Glomerular visceral epithelial cell (primary cell): ENCODE data around the gene ZNF177.

Experiments used
- DNase-seq: peaks from one replicate; pipeline ENCODE4 v3.0.0-alpha.2; 2016; ENCODE audit errors: extremely low spot score

ZNF177 gene

GRCh38 chr19:9430444-9430843, 67.6 kb downstream of the ZNF177 start:
- DNase-seq: no peak

- DNase-seq: no peak
These were observed 68.7 kb downstream of the ZNF177 start for GRCh38 chr19:9431475-9431874.
